Transverse colon (tissue), 4 donors: ENCODE data around the gene RNF168.

Experiments used
- CTCF ChIP-seq, 5 experiments: fragments of 200-600 bp in 3 of 5; fragments of 450-650 bp in 2 of 5; sonication (generic) in 3 of 5; IDR thresholded peaks; 1 replicate in 2 of 5; 2 replicates in 3 of 5; pipeline ENCODE4 v1.5.1; 2016 to 2017; ENCODE audit warnings: antibody characterized with exemption in 5 of 5, inconsistent platforms in 3 of 5, mild to moderate bottlenecking in 2 of 5, moderate library complexity in 1 of 5
- EP300 ChIP-seq: sonication (generic); formaldehyde crosslinking; IDR thresholded peaks from one replicate; pipeline ENCODE4 v1.6.1; 2017; ENCODE audit warnings: antibody characterized with exemption, low read depth
- POLR2A ChIP-seq: fragments of 450-650 bp; IDR thresholded peaks from one replicate; pipeline ENCODE4 v1.6.1; 2016; ENCODE audit warnings: antibody characterized with exemption, mild to moderate bottlenecking, moderate library complexity
- POLR2AphosphoS5 ChIP-seq, 3 donors: sonication (generic); formaldehyde crosslinking; IDR thresholded peaks; one replicate each; pipeline ENCODE4 v1.6.1; 2016; ENCODE audit warnings: antibody characterized with exemption in 3 of 3

GRCh38 chr3:196419386-196419785 is 84.2 kb downstream of the RNF168 start:
- no peak for TF ChIP-seq CTCF (IDR thresholded peaks at IDR 0.05)
- TF ChIP-seq POLR2A: no peak
- no peak for TF ChIP-seq EP300
- no peak for TF ChIP-seq POLR2AphosphoS5 (IDR thresholded peaks at IDR 0.05)
